Medulla oblongata (tissue), 1 donor: ENCODE measurements around the gene PEAR1.
"Not testable (repeated sequence)": the region's sequence is repeated elsewhere in the genome, so short reads cannot be mapped to it uniquely, and the experiment has no call there.

Experiments used
- DNase-seq: peaks from one replicate; pipeline ENCODE4 v3.0.0-alpha.2; 2015; ENCODE audit errors: extremely low spot score

Gene PEAR1

DNA sequence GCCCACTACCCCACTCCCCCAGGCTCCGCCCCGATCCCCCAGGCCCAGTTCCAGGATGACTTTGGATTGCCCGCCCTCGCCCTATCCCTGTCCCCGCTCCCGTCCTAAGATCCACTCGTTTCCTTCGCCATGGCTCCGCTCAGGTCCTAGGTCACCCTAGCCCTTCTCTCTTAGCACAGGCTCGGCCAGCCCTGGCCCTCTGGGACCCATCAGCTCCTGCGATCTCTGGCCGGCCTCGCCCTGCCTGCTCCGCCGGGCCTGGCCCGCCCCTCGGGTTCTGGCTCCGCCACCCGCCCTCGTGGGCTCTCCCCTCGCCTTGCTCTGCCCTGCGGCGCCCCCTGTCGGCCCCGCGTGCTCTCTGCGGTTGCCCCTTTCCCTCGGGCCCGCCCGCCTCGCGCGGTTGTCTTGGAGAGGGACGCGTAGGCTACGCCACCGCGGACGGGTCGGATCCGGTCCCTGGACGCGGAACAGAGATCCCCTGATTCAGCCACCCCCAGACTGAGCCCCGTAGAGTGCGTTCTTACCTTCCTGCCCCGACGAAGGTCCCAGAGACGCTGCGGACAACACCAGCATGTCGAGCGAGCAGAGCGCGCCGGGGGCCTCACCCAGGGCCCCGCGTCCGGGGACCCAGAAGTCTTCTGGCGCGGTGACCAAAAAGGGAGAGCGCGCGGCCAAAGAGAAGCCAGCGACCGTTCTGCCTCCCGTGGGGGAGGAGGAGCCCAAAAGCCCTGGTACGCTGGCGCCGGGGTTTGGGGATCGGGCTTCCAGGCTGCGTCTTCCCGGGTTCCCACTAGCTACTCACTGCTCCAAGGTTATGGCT, 26.9 kb downstream of the PEAR1 start, which contains the start of gene LRRC71:
Gene LRRC71, plus strand, starts transcription at position 400 of the 820 bp plus-strand sequence. Its CDS starts 172 bp downstream, at position 572.
- DNase-seq, result peak; percentile 53

DNA sequence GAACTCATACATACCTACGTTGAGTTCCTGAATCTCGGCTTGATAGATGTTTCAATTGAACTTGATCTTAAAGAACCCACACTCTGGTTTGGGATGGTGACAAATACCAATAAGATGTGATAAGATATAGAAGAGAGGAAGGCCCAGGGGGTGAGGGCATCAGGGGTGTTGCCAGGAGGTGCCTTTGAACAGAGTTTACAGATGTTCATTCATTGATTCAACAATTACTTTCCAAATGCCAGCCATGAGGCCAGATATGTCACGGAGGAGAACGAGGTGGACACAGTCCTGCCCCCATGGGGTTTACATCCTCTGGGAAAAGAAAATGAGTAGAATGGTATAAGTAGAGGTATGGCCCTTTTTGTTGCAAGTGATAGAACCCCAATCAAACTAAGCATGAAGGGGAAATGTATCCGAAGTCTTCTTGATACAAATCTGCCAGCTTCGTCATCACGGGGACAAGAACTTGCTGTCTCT, 27.6 kb downstream of the PEAR1 start:
- no peak for DNase-seq

DNA sequence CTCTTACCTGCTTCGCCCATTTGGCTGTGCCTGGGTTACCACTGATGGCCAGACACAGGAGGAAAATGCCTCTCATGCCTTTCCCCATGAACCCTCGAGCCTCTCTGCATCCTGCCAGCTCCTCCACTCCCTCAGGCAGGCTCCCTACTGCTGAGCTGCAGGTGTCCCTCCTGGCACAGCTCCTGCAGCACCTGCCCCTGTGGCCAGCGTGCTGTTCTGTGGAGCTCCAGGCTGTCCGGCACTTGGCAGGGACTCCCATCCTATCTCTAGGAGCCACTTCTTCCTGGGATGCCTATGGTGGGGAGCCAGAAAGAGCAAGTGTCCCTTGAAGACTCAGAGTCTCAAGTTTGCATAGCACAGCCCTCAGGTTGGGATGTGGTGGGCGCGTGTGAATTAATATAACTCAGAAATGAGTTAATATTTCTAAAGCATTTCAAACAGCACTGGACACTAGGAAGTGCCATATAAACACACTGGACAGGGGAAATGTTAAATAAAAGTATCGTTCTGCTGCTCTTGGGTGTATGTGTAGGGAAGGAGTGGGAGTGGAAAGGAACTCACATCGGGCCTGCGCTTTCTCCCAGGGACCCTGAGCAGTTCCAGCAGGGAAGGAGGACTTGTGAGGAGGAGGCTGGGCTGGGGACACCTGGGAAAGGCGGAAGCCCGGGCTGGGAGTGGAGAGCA, 29.6 kb downstream of the PEAR1 start:
- DNase-seq, result no peak

DNA sequence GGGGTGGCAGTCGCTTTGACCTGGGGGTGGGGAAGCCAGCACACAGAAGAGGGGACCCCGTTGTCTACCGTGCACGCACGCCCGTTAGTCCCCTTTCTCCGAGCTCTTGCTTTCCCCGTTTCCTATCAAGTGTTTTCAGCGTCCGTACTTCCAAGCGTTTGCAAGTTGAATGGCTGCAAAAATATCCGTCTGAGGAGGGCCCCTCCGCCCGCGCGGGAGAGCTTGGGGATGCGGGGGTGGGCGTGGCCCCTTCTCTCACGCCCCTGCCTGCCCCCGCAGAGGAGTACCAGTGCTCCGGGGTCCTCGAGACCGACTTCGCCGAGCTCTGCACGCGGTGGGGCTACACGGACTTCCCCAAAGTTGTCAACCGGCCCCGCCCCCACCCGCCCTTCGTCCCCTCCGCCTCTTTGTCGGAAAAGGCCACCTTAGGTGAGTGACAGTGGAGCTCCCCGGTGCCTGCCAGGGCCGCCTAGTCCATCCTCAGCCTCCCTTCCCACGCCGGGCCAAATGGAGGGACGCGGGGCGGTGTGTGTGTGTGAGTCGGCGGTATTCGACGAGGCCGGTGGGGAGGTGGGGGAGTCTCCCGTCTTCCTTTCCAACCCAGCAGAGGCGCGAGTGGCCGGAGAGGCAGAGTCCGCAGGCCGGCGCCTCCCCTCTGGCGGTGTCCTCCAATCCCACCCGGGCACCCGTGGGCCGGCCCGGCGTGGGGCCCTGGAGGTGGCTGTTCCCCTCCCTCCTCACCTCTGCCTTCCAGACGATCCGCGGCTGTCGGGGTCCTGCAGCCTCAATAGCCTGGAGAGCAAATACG, 30.4 kb downstream of the PEAR1 start:
- DNase-seq, result no peak

DNA sequence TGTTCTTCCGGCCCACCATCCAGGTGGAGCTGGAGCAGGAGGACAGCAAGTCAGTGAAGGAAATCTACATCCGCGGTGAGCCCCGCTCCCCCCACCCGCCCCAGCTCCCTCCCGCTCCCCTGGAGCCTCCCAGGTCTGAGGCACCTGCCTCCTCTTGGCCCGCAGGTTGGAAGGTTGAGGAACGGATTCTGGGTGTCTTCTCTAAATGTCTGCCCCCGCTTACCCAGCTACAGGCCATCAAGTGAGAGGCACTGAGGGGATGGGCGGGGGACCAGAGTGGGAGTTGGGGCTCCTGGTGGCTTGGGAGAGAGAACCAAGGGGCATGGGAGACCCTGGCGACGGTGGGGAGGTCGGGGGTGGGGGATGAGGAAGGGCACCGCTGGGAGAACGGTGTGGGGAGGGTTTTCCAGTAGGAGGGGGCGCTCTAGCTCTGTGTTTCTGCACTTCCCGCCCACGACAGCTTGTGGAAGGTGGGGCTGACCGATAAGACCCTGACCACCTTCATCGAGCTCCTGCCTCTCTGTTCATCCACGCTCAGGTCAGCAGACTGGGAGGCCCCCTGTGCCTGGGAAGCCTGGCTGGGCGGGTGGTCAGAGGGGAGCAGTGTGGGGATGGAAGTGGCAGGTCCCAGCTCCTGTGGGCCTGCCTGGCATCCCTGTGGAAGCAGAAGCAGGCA, 31.1 kb downstream of the PEAR1 start:
- no peak for DNase-seq

DNA sequence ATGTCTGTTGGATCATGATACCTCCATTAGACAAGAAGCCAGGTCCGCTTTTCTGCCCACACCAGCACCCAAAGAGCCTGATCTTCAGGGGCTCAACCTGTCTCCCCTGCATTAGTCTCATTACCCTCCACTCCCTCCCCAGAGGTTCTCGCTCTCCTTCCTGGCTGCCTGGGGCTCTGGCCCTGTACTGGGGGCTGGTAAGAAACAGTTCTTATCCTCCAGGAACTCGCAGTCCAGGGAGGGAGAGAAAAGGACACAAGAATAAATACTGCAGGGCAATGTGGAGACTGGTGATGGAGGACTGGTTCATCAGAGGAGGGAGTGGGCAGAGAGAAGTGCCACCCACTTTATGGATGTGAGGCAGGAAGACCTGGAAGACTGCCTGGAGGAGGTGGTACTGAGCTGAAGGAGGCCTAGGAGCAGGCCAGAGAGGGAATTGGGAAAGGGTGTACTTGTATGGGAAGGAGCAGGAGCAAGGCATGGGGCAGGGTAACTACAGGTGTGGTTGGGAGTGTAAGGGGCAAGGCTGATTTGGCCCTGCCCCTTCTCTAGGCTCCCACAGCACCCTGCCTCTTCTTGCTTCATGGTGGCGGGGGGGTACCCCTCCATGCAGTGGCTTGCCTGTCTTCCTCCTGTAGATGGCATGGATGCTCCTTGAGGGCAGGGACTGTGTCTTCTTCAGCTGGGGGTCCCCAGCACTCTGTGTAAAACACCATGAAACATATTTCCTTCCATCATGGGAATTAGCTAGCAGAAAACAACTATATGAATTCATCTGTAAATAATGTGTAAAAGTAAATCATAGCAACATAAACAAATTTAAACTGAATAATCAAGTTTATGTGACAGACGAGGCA, 31.9 kb downstream of the PEAR1 start:
- DNase-seq, result no peak

DNA sequence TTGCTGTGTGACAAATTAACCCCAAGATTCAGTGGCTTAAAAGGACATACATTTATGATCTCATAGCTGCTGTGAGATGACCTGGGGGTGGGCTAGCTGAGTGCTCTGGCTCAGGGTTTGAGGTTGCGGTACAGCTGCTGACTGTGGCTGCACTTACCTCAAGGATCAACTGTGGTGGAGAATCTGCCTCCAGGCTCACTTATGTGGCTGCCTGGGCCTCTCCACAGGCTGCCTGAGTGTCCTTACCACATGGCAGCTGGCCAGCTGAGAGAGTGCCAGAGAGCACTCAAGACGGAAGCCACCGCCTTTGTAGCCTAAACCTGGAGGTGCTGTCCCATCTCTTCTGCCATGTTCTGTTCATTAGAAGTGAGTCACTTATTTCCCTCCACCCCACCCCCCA, 32.7 kb downstream of the PEAR1 start:
- DNase-seq, result peak; percentile 23

DNA sequence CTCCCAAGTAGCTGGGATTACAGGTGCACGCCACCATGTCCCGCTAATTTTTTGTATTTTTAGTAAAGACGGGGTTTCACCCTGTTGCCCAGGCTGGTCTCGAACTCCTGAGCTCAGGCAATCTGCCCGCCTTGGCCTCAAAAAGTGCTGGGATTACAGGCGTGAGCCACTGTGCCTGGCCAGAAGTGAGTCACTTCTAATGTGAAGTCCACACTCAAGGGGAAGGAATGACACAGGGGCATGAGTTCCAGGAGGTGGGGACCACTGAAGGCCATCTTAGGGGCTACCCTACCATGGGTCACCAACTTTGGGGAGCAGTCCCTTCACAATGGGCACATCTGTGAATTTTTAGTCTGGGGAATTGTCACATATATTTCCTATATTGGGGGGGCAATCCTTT, 33.2 kb downstream of the PEAR1 start:
- DNase-seq, result not testable (repeated sequence)

DNA sequence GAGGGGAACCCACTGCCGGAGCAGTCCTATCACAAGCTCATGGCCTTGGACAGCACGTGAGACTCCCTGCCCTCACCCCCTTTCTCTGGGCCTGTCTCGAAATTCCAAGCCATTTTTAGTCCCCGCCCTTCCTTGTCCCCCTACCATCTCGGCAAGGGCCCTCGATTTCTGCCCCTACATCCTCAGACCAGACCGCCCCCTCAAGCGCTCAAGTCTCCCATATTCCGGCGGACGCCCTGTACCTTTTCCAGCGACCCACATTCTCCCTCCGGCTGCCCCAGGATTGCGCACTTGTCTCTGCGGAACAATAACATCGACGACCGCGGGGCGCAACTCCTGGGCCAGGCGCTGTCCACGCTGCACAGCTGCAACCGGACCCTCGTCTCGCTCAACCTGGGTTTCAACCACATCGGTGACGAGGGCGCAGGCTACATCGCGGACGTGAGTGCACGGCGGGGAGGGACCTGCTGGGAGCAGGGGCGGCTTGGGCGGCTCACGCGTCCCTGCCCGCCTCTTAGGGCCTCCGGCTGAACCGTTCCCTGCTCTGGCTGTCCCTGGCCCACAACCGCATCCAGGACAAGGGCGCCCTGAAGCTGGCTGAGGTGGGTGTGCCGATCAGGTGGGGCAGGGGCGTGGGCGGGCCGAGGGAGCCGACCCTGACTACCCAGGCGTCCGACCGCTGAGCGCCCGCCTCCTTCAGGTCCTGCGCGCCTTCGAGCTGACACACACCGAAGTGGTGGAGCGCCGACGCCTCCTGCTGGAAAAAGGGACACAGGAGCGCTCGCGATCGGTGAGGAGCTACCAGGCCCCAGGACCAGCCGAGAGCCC, 33.9 kb downstream of the PEAR1 start:
- DNase-seq, result peak; percentile 18

DNA sequence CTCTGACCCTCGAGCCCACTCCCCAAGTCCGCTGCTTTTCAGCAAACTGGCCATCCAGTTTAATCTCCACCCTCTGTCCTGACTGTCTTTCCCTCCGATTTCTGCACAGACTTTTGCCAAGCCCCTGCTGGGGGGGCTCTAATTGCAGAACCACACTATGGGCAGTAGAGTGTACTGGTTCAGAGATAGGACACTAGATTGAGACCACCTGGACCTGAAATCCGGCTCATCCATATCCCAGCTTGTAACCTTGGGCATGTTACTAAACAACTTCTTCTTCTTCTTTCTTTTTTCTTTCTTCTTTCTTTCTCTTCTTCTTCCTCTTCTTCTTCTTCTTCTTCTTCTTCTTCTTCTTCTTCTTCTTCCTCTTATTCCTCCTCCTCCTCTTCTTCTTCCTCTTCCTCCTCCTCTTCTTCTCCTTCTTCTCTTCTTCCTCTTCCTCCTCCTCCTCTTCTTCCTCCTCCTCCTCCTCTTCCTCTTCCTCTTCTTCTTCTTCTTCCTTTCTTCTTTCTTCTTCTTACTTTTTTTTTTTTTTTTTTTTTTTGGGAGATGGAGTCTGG, 34.6 kb downstream of the PEAR1 start:
- DNase-seq, result no peak

DNA sequence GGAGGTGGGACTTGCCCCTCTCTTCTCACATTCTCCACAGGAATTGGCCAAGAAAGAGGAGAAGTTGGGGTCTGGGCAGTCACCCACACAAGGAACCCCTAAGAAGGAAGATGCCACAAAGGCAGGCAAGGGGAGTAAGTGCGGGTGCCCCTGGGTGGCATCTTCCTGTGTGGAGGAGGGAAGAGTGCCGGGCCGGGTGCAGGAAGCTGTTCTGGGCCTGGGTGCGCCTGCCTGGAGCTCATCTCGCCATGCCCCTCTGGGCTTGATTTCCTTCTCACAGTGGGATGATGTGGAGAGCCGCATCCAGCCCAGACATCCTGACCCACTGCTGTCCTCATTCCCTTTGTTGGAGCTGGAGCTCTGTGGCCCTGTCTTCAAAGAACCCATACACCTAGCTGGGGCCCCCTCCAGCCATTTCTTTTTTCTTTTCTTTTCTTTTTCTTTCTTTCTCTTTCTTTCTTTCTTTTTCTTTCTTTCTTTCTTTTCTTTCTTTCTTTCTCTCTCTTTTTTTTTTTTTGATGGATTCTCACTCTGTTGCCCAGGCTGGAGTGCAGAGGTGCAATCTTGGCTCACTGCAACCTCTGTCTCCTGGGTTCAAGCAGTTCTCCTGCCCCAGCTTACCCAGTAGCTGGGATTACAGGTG, 36.2 kb downstream of the PEAR1 start:
- DNase-seq, result no peak

DNA sequence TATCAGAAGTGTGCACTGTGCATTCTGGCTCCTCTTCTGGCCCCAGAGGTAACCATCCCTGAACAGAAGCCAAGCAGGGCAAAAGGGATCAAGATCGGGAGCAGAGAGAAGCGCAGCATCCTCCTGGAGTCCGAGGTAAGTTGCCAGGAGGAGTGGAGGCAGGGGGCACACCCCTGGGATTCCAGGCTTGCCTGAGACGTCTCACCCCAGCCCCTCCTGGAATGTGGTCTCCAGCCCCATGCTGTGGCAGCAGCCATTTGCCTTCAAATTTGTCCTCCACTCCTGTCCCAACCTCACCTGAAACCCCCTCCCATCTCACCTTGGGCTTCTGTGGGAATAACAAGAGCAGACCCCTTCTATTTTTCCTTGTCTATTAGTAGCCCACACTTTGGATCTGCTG, 37.0 kb downstream of the PEAR1 start:
- DNase-seq, result no peak

DNA sequence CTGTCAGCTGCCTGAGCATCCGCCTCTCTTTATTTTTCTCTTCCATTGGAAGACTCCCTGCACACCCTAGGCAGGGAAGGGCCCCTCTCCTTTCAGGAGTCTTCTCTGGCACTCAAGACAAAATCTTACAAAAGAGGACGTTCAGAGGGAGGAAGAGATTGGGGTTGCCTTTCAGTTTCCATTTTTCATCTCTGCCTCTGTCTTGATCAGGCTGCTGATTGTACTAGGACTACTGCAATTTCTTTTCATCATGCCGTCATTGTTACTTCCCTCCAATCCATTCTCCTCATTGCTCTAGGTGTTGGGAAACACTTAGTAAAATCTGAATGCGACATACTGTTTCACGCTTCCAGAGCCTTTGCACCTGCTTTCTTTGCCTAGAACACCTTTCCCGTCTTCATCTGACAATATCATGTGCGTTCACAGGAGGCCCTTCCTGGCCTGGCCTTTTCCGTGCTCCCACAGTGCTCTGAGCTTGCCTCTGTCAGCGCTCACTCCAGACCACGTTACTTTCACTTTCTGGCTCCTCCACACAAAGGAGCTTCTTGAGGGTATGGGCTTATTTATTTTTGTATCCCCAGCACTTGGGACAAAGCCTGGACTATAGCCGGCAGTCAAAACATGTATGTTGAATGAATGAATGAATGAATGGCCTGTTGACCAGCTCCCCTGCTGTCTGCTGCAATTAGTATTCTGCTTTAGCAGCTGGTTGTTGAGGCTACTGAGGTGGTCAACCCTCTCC, 37.9 kb downstream of the PEAR1 start:
- peak; percentile 26 for DNase-seq

DNA sequence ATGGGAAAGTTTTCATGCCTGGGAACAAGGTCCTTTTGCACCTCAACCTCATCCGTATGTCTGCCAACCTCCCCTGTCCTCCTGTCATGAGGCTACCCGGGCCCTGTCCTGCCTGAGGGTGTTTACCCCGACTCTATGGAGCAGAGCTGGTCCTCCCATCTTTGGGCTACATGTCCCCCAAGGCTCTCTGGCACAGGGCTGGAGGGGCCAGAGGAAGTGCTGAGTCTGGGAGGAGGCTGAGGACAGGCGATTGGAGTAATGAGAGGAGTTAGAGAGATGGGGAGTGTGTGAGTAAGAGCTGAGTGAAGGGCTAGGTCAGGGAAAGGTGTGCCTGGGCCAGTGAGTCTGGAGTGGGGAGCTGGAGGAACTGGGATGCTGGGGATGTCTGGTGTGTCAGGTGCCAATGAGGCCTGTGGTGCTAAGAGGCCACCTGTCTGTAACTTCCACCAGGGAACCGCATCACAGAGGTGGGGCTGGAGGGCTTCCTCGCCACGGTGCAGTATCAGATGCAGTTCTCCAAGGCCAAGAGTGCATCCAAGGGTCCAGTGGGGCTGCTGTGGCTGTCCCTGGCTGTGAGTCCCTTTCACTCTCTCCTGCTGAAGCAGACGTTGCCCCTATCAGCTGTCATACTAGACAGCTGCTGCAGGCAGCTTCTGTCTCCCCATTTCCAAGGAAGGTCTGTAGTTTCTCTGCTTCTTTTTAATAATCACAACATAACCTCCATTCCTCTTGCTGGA, 38.6 kb downstream of the PEAR1 start:
- DNase-seq, result no peak

DNA sequence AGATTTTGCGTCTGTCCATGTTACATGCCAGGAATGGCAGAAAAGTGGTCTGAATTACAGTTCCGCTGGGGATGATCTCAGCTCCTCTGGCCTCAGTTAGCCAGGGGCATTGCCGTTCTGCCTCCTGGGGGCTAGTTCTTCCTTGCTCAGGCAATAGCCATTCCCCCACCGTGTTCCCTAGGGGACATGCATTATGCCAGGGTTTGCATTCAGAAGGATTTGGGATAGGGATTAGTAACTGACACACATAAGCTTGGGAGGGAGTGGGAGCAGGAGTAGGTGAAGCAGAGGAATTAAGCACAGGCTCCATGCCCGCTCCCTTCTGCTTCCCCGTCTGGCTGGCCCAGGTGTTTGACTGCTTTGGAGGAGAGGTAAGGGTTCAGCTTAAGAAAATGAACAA, 39.6 kb downstream of the PEAR1 start:
- DNase-seq, result no peak

DNA sequence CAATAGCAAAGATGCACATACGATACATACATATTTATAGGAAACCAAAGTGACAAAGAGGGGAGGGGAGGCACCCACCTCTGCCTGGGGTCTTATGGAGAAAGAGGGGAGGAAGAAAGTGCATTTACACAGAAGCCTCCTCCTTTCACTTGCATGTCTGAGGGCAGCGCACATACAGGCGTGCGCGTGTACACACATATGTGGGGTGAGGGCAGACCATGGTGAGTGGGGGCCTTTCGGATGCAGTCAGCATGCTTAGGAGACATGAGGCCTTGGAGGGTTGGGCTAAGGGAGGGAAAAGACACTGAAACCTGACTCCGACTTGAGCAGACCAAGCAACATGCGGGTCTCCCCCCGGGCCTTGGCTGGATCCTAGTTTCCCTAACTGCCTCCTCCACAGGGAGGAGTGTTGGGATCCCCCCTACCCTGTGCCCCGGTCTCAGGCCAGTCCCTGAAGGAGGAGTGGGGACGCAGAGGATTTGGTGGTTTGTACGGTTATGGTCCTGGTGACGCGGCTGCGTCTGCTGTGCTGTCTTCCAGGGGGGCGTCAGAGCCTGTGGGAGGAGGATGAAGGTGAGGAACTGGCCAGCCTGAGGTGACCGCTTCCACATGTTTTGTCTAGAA, 42.1 kb downstream of the PEAR1 start:
- DNase-seq, result no peak

DNA sequence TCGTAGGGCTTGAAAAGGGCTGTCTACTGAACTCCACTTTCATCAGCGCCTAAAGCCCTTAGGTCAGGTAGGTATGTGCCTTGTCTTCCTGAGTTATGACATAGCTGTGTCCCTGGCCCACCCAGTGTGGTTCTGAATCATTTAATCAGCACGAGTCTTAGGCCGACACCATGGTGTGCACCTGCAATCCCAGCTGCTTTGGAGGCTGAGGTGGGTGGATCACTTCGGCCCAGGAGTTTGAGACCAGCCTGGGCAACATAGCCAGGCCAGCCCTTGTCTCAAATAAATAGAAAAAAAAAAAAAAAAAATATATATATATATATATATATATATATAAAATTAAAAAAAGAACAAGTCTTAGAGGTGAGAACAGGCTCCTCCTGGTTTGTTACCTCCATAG, 42.7 kb downstream of the PEAR1 start:
- no peak for DNase-seq
